CD4-positive, alpha-beta T cell treated with Interleukin-2 at 100 ng/mL for 4 hours (primary cell): ENCODE measurements around the gene CCT7.

Experiments
- DNase-seq: peaks from one replicate; pipeline ENCODE4 v3.0.0-alpha.2; 2020; ENCODE audit warnings: low spot score

Gene CCT7

DNA sequence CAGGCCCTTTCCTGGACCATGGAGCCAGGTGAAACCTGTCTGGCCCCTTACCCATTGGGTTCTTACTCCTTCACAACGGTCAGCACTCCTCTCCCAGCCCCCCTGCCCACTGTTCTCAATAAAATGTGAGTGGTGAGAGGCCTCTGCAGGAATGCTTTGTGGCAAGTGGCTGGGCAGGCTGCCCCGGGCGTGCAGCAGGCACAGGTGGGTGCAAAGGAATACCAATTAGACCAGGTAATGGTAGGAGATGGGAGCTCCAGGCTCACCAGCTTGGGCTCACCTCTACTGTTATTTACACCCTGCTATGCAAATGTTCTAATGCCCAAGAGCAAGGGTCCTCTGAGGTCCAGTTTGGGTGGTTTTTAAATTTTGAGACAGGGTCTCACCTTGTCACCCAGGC is 7.0 kb upstream of the CCT7 start:
- DNase-seq, result no peak

DNA sequence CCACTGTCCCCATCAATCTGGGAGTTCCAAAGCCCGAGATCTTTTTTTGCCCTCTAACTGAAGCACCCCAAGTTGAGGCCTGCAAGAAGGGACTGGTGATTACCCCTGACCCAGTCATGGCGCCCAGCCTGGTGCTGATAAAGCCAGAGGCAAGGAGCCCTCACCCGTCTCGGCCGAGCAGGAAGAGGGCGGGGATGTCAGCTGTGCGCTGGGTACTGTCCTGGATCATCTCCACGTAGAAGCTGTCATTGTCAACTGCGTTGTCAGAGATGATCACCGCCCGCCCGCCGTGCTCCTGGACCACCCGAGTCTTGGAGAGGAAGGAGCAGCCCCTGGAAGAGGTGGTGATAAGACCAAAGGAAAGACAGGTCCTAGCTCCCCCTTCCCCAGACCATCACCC is 5.5 kb upstream of the CCT7 start:
- DNase-seq, result no peak

DNA sequence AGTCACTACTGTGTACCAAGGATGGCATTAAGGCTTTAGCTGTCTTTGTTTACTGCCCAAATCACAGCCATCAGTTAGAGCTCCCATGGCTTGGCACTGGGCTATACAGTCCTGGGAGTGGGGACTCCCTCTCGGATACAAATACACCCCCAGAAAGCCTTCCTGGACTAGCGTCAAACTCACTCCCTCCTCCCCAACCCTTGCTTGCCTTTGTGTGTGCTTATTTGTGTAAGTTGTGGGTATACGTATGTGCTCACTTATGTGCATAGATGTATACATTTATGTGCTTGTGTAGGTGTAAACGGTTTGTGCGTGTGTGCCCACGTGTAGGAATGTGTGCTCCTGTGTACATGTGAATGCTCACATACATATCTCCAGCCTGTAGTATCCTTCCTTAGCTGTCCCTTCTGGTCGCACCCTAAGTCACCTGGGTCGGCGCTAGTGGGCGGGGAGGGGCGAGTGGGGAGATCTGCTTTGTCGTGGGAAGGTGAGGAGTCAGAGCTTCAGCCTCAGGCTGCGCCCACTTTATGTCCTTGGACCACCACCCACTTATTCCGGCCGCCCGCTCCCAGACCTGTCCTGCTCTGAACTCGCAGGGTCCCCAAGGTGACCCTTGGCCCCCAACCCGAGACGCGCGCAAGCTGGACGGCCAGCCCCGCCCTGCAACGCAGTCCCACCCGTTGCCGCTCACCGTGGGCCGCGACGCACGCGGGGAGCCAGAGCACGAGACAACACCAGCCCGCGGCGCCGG is 1.5 kb upstream of the CCT7 start:
- DNase-seq, result peak; percentile 10

DNA sequence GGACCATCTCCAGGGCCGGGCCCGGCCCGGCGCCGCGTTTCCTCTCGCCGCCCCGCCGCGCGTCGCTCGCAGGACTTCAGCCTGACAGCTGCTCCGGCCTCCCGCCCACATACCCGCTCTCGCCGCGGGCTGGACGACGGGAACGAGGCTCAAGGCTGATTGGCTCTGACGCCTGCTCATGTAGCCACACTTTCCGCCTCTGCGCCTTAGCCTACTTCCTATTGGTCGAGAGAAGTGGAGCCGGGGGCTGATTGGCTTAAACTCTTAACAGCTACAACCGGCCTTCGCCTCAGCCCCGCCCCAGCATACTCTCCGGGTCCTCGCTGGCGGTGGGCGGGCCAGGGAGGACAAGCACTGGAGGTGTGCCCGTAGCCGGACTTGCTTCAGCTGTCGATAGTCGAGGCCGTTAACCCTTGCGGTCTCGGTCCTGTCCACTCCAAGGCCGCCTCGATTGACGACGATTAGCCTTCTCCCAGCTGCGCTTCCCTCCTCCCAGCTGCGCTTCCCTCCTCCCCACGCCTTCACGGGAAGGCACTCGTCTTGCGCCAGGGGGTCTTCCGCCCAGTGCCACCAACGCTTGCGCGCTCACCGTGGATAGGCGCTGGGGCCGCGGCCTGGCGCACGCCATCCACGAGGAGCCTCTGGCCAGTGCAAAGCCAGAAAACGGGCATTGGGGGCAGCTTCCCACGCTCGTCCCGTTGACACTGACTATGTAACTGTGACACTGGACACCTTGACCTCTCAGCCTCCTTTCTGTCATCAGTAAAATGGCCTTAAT is 765 bp upstream of the CCT7 start, which contains the start of gene PRADC1:
TSS of gene PRADC1 (minus strand) at position 86 of the 778 bp plus-strand sequence. CDS start at position 7, 79 bp downstream.
- DNase-seq, result peak; percentile 98

DNA sequence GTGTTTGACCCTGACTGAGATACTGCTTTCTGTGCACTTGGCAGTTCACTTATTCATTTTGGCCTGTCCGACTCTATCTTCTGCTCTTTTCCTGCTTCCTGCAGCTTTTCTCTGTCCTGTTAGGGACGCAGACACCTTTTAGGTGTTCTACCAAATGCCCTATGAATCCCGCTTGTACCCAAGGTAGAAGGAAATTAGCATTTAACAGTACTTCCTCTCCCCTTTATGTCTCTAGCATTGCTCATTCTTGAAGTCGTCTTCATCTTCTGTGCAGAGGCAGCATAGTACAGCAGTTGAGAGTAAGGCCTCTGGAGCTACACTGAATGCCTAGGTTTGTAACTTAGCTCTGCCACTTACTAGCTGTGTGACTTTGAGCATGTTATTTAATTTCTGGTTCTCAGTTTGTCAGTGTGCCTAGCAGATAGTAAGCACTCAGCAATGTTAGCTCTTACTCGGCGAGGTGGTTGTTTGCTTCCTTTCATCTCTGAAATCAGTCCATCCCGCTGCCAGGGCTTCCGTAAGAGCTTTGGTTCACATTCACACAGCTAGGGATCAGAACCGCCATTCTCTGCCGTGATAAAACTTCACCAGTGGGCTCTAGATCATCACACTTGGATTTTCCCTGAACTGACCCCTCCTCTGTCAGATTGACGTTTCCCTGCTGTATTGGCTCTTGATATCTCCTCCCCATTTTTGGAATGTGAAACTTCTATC is 1.4 kb downstream of the CCT7 start:
- DNase-seq, result no peak

DNA sequence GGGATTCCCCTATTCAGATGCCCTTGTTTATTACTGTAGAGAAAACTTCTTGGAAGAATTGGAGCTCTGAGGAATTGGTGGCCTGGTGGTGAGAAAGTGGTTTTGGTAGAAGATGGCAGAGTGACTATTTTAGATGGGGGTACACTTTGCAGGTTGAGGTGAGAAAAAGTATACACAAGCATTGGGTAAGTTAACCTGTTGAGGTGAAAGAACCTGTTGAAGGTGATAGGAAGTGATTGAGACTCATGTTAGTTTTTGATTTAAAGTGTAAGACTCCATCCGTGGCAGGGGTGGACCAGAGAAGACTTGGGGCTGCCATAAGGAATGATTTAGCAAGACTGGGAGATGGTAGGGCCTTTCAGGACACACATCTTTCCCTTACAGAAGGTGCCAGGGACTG is 3.1 kb downstream of the CCT7 start:
- DNase-seq, result no peak

DNA sequence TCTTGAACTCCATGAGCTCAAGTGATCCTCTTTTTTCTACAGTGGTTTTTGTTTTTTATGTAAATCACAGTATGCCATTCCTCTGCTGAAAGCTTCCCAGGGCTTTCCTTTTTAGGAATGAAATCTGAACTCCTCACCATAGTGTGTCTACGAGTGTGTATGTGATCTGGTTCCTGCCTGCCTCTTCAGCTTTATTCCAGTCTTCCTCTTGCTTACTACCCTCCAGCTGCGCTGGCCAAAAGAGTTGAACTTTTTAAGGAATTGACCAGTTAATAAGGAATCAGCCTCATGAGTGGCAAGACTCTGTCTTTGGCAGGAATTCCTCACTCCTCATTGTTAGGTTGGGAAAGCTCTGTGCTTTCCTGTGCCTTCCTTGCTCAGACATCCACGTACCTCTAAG is 4.0 kb downstream of the CCT7 start:
- no peak for DNase-seq

DNA sequence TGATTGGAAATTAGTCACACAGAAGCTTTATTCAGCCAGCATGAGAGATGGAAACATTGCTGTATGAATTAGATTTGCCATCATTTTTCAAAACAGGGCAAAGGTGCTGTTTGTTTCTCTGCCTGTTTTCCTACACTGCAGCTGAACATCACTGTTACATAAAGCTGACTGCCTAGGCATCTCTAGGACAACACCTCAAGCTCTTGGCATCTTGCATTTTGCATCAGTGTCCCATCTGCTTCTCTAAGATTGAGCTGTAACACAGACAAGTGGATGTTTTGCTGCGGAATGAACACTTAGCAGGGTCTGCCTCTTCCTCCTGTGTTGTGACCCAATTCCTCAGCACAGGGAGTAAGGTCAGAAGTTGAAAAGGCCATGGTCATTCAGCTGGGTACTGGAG is 4.9 kb downstream of the CCT7 start:
- DNase-seq, result no peak

DNA sequence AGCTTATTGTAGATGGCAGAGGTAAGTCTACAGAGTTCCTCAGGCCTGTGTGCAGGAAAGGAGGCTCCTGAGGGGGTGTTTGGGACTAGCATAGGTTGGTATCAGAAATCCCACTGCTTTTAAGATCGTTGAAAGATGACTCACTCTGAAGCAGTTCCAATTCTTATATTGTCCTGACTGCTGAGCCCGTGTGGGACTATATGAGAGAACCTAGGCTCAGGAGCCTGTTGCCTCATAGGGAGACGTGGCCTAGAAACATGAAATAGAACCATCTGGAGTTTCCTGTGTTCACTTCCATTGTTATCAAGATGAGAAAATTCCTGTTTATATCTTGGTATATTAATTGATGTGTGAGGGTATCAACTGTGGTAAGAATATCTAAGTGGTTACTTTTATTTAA is 5.7 kb downstream of the CCT7 start:
- DNase-seq, result no peak

DNA sequence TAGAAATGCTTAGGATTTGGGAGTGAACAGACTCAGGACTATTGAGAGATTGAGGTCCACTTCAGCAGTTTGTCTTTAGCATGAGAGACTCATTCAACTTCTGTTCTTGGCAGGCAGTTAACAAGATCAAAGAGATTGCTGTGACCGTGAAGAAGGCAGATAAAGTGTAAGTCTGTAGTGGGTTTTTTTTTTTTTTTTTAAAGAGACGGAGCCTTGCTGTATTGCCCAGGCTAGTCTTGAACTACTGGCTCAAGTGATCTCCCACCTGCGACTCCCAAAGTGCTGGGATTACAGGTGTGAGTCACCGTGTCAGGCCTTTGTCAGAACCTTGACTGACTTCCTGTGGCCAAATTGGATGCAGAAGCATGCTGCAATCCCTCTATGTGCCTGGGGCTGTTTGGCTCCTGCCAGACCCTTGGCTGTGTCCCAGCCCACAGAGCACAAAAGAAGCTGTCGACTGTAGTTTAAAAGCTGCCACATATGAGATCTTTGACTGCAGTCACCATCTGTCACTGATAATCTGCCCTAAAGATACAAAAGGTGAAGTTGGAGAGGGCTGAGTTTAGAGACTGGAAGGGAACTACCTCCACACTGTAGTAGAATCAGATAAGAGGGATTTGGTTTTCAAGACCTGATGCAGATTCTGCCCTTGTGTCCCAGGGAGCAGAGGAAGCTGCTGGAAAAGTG is 9.9 kb downstream of the CCT7 start:
- no peak for DNase-seq

DNA sequence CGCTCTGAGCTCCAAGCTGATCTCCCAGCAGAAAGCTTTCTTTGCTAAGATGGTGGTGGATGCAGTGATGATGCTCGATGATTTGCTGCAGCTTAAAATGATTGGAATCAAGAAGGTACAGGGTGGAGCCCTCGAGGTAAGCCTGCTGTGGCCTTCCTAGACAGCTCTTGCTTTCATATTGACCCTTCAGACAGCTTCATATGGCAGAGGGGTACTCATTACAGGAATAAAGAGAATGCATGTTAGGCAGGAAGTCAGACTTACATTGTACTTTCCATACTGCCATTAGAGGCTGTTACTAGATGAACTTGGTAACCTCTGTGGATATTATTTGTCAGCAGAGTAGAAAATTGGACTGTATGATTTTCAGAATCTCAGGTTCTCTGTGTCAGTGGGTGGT is 10.5 kb downstream of the CCT7 start:
- no peak for DNase-seq

DNA sequence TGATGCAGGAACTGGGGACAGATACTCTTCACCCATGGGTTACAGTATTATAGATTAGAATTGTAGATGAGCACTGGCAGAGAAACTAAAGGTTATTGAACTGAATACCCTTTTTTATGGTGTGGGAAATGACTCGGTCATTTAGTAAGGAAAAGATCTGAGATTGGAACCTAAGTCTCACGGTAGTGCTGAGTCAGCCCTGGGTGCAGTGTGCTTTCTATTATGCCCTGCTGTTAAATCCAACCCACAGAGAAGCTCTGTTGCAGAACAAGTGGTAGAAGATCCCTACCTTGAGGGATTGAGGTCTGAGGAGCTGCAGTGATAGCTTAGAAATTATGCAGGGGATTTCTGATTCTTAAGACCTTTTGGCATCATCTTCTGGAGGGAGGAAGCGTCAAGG is 12.7 kb downstream of the CCT7 start:
- DNase-seq, result no peak

DNA sequence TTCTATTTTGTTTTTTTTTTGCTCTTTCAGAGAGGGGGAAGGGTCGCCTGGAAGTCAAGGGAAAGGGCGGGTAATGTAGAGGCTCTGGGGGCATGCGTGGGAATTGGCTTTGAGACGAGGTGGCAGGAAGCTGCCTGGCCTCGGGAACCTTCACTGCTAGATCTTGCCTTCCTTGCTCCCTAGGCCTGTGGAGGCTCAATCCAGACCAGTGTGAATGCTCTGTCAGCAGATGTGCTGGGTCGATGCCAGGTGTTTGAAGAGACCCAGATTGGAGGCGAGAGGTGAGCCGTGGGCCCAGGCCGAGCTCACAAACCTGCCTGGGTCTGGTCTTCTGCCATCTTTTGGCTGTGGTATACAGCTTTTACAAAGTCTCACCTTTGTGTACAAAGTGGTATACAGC is 15.5 kb downstream of the CCT7 start:
- no peak for DNase-seq

DNA sequence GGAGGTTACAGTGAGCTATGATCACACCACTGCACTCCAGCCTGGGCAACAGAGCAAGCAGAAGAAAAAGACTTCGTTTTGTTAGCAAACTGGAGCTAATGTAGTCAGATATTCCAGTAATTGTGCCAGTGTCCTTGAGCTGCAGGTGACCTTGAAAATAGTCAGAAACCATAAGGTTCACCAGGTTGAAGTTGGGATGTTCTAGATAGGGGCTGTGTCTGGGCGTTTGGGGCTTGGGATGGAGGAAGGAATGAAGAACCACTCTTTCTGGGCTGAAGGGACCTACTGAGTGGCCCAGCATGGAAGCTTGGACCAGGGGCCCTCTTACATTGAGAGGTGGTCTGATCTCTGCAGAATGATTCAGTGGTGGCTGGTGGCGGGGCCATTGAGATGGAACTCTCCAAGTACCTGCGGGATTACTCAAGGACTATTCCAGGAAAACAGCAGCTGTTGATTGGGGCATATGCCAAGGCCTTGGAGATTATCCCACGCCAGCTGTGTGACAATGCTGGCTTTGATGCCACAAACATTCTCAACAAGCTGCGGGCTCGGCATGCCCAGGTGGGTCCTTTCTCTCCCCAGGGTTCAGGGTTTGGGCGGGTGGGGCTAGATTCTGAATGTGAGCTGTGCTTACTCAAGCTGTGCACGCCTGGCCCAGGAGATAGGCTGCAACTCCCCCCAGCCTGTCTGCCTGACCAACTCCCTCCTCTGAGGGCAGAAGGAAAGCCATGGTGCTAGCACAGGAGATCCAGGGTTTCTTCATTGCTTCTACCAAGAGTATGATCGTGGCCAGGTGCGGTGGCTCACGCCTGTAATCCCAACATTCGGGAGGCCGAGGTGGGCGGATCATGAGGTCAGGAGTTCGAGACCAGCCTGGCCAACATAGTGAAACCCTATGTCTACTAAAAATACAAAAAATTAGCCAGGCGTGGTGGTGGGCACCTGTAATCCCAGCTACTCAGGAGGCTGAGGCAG is 17.1 kb downstream of the CCT7 start:
- DNase-seq, result no peak

DNA sequence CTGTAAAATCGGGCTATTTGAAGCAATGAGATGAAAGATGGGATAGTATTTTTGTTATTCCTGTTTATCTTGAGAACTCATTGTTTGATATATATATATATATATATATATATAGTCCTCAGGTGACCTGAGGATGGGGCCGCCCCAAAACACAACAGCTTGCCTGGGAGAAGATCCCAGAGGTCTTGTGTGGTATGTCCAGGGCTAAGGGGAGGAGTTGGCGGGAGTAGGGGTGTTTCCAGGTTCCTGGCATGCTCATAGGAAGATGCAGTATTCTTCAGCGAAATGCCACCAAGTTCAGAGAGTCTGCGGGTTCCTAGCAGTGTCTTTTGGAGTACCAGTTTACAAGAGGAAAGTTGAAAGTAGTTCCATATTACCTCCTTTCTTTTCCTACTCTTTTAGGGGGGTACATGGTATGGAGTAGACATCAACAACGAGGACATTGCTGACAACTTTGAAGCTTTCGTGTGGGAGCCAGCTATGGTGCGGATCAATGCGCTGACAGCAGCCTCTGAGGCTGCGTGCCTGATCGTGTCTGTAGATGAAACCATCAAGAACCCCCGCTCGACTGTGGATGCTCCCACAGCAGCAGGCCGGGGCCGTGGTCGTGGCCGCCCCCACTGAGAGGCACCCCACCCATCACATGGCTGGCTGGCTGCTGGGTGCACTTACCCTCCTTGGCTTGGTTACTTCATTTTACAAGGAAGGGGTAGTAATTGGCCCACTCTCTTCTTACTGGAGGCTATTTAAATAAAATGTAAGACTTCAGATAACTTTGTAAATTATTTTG is 18.3 kb downstream of the CCT7 start:
- no peak for DNase-seq

DNA sequence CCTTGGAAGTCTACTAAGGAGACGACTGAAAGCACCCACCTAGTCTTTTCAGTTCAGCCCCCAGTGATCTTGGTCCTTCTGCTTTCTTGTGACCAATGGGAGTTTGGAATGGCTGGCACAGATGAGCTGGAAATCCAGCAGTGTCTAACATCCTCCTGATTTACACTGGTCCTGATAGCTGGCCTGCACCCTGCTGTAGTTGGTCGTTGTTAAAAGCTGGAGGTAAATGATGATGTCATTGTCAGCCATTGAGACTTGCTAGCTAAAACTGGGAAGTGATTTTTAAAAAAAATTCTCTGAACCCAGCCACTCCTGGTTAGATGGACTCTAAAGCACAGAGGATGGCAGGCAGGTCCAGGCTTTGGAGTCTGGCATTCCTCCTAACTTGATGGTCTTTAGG is 19.3 kb downstream of the CCT7 start:
- DNase-seq, result no peak

DNA sequence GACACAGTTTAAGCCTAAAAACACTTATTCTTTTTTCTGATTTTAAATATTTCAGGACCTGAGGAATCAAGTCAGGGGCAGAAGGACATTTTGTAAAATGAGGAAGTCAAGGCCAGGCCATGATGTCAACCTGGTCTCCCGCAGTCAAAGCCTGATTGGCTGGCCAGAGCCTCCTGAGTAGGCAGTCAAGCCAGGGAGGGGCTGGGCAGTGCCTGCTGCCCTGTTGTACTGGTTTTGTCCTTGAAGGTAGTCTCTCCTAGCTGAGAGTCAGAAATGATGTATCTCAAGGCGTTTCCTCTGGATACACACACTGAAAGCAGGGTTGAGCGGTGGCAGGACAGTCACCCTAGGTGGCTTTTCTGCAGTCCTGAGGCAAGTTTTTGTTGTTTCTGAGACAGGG is 19.8 kb downstream of the CCT7 start:
- DNase-seq, result no peak

DNA sequence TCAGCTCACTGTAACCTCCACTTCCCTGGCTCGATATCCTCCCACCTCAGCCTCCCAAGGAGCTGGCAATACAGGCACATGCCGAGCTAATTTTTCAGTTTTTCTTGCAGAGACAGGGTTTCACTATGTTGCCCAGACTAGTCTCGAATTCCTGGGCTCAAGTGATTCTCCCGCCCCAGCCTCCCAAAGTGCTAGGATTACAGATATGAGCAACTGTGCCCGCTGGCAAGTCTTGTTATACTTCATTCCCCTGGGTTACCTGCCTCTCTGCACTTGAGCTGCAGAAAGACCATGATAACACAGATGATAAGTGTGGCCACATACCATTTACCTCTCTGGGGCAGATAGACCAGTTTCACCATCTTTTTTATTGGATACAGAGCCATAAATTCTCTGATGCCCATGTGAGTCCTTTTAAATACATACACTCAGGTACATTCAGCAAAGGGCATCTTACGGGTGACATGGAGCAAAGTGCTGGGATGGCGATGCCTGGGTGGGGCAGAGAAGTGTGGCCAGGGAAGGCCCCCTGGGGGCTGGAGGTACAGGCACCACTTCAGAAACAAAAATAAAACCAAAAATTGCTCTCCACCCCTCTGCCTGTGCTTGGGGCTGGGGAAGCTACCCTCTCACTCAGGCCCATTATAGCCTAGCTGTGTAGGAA is 20.4 kb downstream of the CCT7 start:
- DNase-seq, result no peak

DNA sequence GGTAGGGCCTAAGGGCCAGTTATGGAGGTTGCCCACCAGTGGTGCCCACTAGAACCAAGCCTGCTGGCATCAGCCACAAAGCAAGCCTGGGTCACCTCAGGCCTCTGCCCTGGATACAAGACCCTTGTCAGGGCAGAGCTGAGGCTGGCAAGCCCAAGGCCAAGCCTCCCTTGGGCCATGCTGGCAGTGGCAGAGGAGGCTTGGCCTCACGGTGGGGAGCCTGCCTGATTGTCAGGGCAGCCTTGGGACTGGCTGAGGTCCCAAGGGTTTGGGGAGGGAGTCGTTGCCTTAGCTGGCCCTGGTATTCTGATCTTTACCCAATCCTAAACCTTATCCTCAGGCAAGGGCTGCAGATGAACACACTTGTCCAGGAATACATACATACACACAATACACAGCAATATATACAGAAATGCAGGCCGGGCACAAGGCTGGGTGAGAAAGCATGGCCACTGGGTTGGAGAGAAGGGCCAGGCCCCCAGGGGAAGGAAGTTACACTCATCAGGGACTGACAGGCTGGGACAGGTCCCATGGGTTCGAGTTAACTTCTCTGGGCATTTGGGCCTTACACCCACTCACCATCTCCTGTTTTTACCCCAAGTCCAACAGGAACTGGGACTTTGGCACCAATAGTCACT is 21.0 kb downstream of the CCT7 start:
- DNase-seq, result no peak
